ENCODE measurements around the gene GIMAP8.
A peak's percentile ranks its signal among the peaks of the same experiment; 100 is the strongest.

The GIMAP8 gene

GRCh38 chr7:150431839-150432658 lies 18.4 kb upstream of the GIMAP8 start:
- no peak overlapping the region for H3K4me3 ChIP-seq (ENCODE audit: low read length)
- no peak for DNase-seq
- peaks cover 59% of the 10 kb centered on the region for H3K4me1 ChIP-seq (ENCODE audit: low read length)
- no peaks in the 10 kb centered on the region for H3K9me2 ChIP-seq (replicated peaks; ENCODE audit: insufficient read depth, low read length)
- H4K20me1 ChIP-seq (ENCODE audit: insufficient read depth, low read length): no peaks in the 10 kb centered on the region
- H2AFZ ChIP-seq (ENCODE audit: low read length): 0 out of 2 replicates have a peak overlapping the region, but pooled peaks have one; percentile 8
- H3K36me3 ChIP-seq (replicated peaks; ENCODE audit: insufficient read depth, low read length): no peaks in the 10 kb centered on the region
- H3K27me3 ChIP-seq (replicated peaks; ENCODE audit: insufficient read depth, low read length): no peaks in the 10 kb centered on the region
- H3K79me2 ChIP-seq (ENCODE audit: low read length): peaks cover 25% of the 10 kb centered on the region
- H3K27ac ChIP-seq (ENCODE audit: low read length): peak overlapping the region; percentile 90; the same call in 1 of the 2 replicates
- H3K9ac ChIP-seq (ENCODE audit: low read length): no peak overlapping the region
- no peak for TF ChIP-seq CTCF (IDR thresholded peaks at IDR 0.05; ENCODE audit: low read length)
- TF ChIP-seq EZH2 (optimal IDR thresholded peaks at IDR 0.05; ENCODE audit: low read depth, low read length): no peak
- TF ChIP-seq EZH2phosphoT487 (IDR thresholded peaks at IDR 0.05; ENCODE audit: low read length): no peak
- peaks cover 43% of the 10 kb centered on the region for H3F3A ChIP-seq (ENCODE audit: insufficient read depth, low read length)
- peak overlapping the region; percentile 90 for H3K4me2 ChIP-seq (ENCODE audit: low read depth, low read length)
- no peaks in the 10 kb centered on the region for H3K9me3 ChIP-seq (replicated peaks; ENCODE audit: insufficient read depth, low read length)

GRCh38 chr7:150432915-150433892 lies 17.2 kb upstream of the GIMAP8 start:
- Histone ChIP-seq H3K27me3 (replicated peaks; ENCODE audit: insufficient read depth, low read length) (no peaks in the 10 kb centered on the region), H3K4me2 (ENCODE audit: low read depth, low read length) (peak overlapping the region; percentile 90)

GRCh38 chr7:150434240-150434639 lies 16.2 kb upstream of the GIMAP8 start:
- Histone ChIP-seq H3F3A (ENCODE audit: insufficient read depth, low read length) (peaks cover 43% of the 10 kb centered on the region), H3K79me2 (ENCODE audit: low read length) (peaks cover 45% of the 10 kb centered on the region), H3K9ac (ENCODE audit: low read length) (peak overlapping the region; percentile 59), H4K20me1 (ENCODE audit: insufficient read depth, low read length) (no peaks in the 10 kb centered on the region), H3K4me2 (ENCODE audit: low read depth, low read length) (peak overlapping the region; percentile 90), H3K4me3 (ENCODE audit: low read length) (peak overlapping the region; percentile 66), H3K27me3 (replicated peaks; ENCODE audit: insufficient read depth, low read length) (no peaks in the 10 kb centered on the region), H3K27ac (ENCODE audit: low read length) (peak overlapping the region; percentile 90; the same call in 1 of the 2 replicates), H3K9me3 (replicated peaks; ENCODE audit: insufficient read depth, low read length) (no peaks in the 10 kb centered on the region), H3K4me1 (ENCODE audit: low read length) (peaks cover 51% of the 10 kb centered on the region), H2AFZ (ENCODE audit: low read length) (no peak overlapping the region), H3K9me2 (replicated peaks; ENCODE audit: insufficient read depth, low read length) (no peaks in the 10 kb centered on the region), H3K36me3 (replicated peaks; ENCODE audit: insufficient read depth, low read length) (no peaks in the 10 kb centered on the region)
- DNase-seq: no peak
- TF ChIP-seq EZH2phosphoT487 (IDR thresholded peaks at IDR 0.05; ENCODE audit: low read length) (no peak), CTCF (IDR thresholded peaks at IDR 0.05; ENCODE audit: low read length) (no peak)

More at GRCh38 chr7:150432915-150433892, 17.2 kb upstream of the GIMAP8 start:
- Histone ChIP-seq H3K27ac (ENCODE audit: low read length) (peak overlapping the region; percentile 90), H2AFZ (ENCODE audit: low read length) (peak overlapping the region; percentile 26), H3K9ac (ENCODE audit: low read length) (peak overlapping the region; percentile 59), H3K4me1 (ENCODE audit: low read length) (peaks cover 59% of the 10 kb centered on the region), H3K36me3 (replicated peaks; ENCODE audit: insufficient read depth, low read length) (no peaks in the 10 kb centered on the region), H3K4me3 (ENCODE audit: low read length) (peak overlapping the region; percentile 66), H3K9me3 (replicated peaks; ENCODE audit: insufficient read depth, low read length) (no peaks in the 10 kb centered on the region), H3K9me2 (replicated peaks; ENCODE audit: insufficient read depth, low read length) (no peaks in the 10 kb centered on the region), H4K20me1 (ENCODE audit: insufficient read depth, low read length) (no peaks in the 10 kb centered on the region), H3K79me2 (ENCODE audit: low read length) (peaks cover 35% of the 10 kb centered on the region), H3F3A (ENCODE audit: insufficient read depth, low read length) (peaks cover 43% of the 10 kb centered on the region)
- TF ChIP-seq EZH2phosphoT487 (IDR thresholded peaks at IDR 0.05; ENCODE audit: low read length): no peak
- no peak for TF ChIP-seq EZH2 (optimal IDR thresholded peaks at IDR 0.05; ENCODE audit: low read depth, low read length)
- TF ChIP-seq CTCF (IDR thresholded peaks at IDR 0.05; ENCODE audit: low read length): no peak
- peak; percentile 68 for DNase-seq
